OCI-LY7 (cell line): Measurements from ENCODE around the gene IPCEF1. TPM values are rescaled to one million over a fixed set of nuclear protein-coding genes. Genes with fewer than 3 reads are reported as not detected.
"Not testable (repeated sequence)": the region's sequence is repeated elsewhere in the genome, so short reads cannot be mapped to it uniquely, and the experiment has no call there.

Source experiments
- BruUV-seq: library from RNA; stranded (reverse); fragments of 400-500 nt; replicated peaks from 2 replicates; lab custom pipeline; 2021; lab: Mats Ljungman, UMichigan
- CTCF ChIA-PET: fragments of 300-600 bp; sonication (Branson Sonifier 250); formaldehyde crosslinking; loops from one replicate; lab custom pipeline; 2022; ENCODE audit warnings: antibody characterized with exemption; ENCODE audit not compliant: unreplicated experiment; lab: Charles Lee
- POLR2A ChIA-PET: fragments of 300-600 bp; sonication (Branson Sonifier 250); formaldehyde crosslinking; loops from one replicate; lab custom pipeline; 2022; ENCODE audit warnings: antibody characterized with exemption; lab: Charles Lee
- DNase-seq: peaks from one replicate; pipeline ENCODE4 v3.0.0-alpha.2; 2015; ENCODE audit warnings: low spot score
- H2AFZ ChIP-seq: fragments of 200-600 bp; sonication (generic), shearing (Covaris generic); 2 replicates; pipeline ENCODE4 v1.6.1; 2014; ENCODE audit warnings: mild to moderate bottlenecking, antibody characterized with exemption, low read length, moderate library complexity
- H3K27ac ChIP-seq: fragments of 200-600 bp; sonication (generic); 2 replicates; pipeline ENCODE4 v1.5.1; 2014; ENCODE audit warnings: mixed run types, low read depth, mild to moderate bottlenecking, moderate library complexity, low read length, inconsistent platforms; ENCODE audit not compliant: poor library complexity, severe bottlenecking
- H3K36me3 ChIP-seq: fragments of 200-600 bp; sonication (generic); 2 replicates; pipeline ENCODE4 v1.6.1; 2014; ENCODE audit warnings: mild to moderate bottlenecking, antibody characterized with exemption, low read length, moderate library complexity, mixed read lengths; ENCODE audit not compliant: insufficient read depth
- H3K4me1 ChIP-seq: fragments of 200-600 bp; sonication (generic); 2 replicates; pipeline ENCODE4 v1.5.1; 2014; ENCODE audit warnings: mild to moderate bottlenecking, low read length; ENCODE audit not compliant: insufficient read depth, poor library complexity, severe bottlenecking
- H3K4me2 ChIP-seq: fragments of 200-600 bp; sonication (generic); 2 replicates; pipeline ENCODE4 v1.6.1; 2014; ENCODE audit warnings: mild to moderate bottlenecking, low read length
- H3K4me3 ChIP-seq: fragments of 200-600 bp; sonication (generic); 2 replicates; pipeline ENCODE4 v1.5.1; 2014; ENCODE audit warnings: mild to moderate bottlenecking, low read depth, low read length; ENCODE audit not compliant: poor library complexity, severe bottlenecking
- H3K79me2 ChIP-seq: fragments of 200-600 bp; sonication (generic); 2 replicates; pipeline ENCODE4 v1.6.1; 2016; ENCODE audit warnings: low read depth, mild to moderate bottlenecking, low read length, moderate library complexity, mixed read lengths; ENCODE audit not compliant: insufficient read depth
- H3K9me2 ChIP-seq: fragments of 200-600 bp; sonication (generic); 2 replicates; pipeline ENCODE4 v1.6.1; 2016; ENCODE audit warnings: mild to moderate bottlenecking, low read length, mixed read lengths; ENCODE audit not compliant: insufficient read depth
- H3K9me3 ChIP-seq: fragments of 200-600 bp; sonication (generic); 2 replicates; pipeline ENCODE4 v1.6.1; 2014; ENCODE audit warnings: mild to moderate bottlenecking, mixed run types, low read length, mixed read lengths
- H4K20me1 ChIP-seq: fragments of 200-600 bp; sonication (generic); 2 replicates; pipeline ENCODE4 v1.6.1; 2014; ENCODE audit warnings: mild to moderate bottlenecking, antibody characterized with exemption, low read length, moderate library complexity, mixed read lengths; ENCODE audit not compliant: insufficient read depth
- EZH2phosphoT487 ChIP-seq: fragments of 200-600 bp; sonication (generic); IDR thresholded peaks from 2 replicates; pipeline ENCODE4 v1.6.1; 2018; ENCODE audit warnings: low read depth, borderline replicate concordance, mild to moderate bottlenecking, mixed run types, antibody characterized with exemption, low read length, moderate library complexity, mixed read lengths
- intact Hi-C: fragments of 100-400 bp; cut with micrococcal nuclease; formaldehyde crosslinking; loops from one replicate; pipeline ENCODE4 v1.10.0; 2022; ENCODE audit not compliant: unreplicated experiment
- total RNA-seq, 2 experiments: library from RNA; depleted of rRNA in 1 of 2; stranded (reverse); fragments of >200 nt in 1 of 2; shearing (Covaris generic) in 1 of 2; gene quantifications; 2 replicates each; pipeline ENCODE4 v1.2.3, GENCODE V29; 2014 to 2022
- TF ChIP-seq, protein P1 (sequence below): fragments of 200-600 bp; sonication (generic); conservative IDR thresholded peaks from 2 replicates; pipeline ENCODE4 v1.5.1; 2014; ENCODE audit warnings: mild to moderate bottlenecking, antibody characterized with exemption, low read length, moderate library complexity, mixed read lengths

The IPCEF1 gene
- total RNA-seq, 2 experiments from 2014 or later = not detected

DNA sequence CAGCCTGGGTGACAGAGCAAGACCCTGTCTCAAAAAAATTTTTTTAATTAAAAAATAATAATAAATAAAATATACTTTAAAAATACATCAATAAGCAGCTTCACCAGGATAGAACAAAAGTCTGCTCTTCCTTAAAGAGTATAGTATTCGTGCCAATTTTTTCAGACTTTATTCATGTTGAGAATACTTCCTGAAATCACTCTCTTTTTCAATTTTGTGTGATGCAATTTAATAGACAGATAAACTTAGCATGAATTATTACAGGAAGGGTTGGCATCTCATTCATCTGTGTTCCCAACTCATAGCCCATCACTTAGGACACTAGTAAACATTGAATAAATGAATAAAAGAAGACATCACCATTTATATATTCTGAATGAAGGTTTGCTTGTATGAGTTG is 52.4 kb downstream of the IPCEF1 start:
- H3K9me2 ChIP-seq = no peaks in the 10 kb centered on the region
- no peaks in the 10 kb centered on the region for H4K20me1 ChIP-seq
- no peaks in the 10 kb centered on the region for H3K79me2 ChIP-seq
- no peaks in the 10 kb centered on the region for H3K36me3 ChIP-seq
- no peak overlapping the region for H2AFZ ChIP-seq
- ChIA-PET POLR2A (no interaction called here), CTCF (no interaction called here)
- H3K4me3 ChIP-seq = no peak overlapping the region
- H3K27ac ChIP-seq = no peak overlapping the region
- BruUV-seq = no TSS peak
- H3K4me2 ChIP-seq = no peak overlapping the region
- intact Hi-C loops = no loop called here
- TF ChIP-seq, protein P1, sequence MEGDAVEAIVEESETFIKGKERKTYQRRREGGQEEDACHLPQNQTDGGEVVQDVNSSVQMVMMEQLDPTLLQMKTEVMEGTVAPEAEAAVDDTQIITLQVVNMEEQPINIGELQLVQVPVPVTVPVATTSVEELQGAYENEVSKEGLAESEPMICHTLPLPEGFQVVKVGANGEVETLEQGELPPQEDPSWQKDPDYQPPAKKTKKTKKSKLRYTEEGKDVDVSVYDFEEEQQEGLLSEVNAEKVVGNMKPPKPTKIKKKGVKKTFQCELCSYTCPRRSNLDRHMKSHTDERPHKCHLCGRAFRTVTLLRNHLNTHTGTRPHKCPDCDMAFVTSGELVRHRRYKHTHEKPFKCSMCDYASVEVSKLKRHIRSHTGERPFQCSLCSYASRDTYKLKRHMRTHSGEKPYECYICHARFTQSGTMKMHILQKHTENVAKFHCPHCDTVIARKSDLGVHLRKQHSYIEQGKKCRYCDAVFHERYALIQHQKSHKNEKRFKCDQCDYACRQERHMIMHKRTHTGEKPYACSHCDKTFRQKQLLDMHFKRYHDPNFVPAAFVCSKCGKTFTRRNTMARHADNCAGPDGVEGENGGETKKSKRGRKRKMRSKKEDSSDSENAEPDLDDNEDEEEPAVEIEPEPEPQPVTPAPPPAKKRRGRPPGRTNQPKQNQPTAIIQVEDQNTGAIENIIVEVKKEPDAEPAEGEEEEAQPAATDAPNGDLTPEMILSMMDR = no peak
- no peak for TF ChIP-seq EZH2phosphoT487
- no peaks in the 10 kb centered on the region for H3K9me3 ChIP-seq
- peaks cover 39% of the 10 kb centered on the region for H3K4me1 ChIP-seq
- no peak for DNase-seq

DNA sequence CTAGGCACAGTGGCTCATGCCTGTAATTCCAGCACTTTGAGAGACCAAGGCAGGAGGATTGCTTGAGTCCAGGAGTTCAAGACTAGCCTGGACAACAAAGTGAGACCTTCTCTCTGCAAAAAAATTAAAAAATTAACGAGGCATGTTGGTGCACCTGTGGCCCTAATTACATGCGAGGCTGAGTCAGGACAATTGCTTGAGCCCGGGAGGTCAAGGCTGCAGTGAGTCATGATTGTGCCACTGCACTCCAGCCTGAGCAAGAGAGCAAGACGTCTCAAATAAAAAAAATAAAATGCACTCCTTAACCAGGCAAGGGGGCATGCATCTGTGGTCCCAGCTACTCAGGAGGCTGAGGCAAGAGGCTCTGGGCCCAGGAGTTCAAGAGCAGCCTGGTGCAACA is 53.0 kb downstream of the IPCEF1 start:
- H3K4me3 ChIP-seq, CTCF ChIA-PET, intact Hi-C loops, H3K9me3 ChIP-seq, H3K9me2 ChIP-seq, BruUV-seq, H3K79me2 ChIP-seq, H4K20me1 ChIP-seq, H3K27ac ChIP-seq, H3K36me3 ChIP-seq: not testable (repeated sequence)
- POLR2A ChIA-PET = interaction anchor here (0.6 kb wide), 1 partner anchor 1796 kb away, joined by 3 read pairs; no protein-coding TSS in a partner anchor
- H3K4me2 ChIP-seq = peak overlapping the region; percentile 56
- H2AFZ ChIP-seq = peak overlapping the region; percentile 43; the same call in 1 of the 2 replicates
- peaks cover 39% of the 10 kb centered on the region for H3K4me1 ChIP-seq
- DNase-seq = peak; percentile 37

DNA sequence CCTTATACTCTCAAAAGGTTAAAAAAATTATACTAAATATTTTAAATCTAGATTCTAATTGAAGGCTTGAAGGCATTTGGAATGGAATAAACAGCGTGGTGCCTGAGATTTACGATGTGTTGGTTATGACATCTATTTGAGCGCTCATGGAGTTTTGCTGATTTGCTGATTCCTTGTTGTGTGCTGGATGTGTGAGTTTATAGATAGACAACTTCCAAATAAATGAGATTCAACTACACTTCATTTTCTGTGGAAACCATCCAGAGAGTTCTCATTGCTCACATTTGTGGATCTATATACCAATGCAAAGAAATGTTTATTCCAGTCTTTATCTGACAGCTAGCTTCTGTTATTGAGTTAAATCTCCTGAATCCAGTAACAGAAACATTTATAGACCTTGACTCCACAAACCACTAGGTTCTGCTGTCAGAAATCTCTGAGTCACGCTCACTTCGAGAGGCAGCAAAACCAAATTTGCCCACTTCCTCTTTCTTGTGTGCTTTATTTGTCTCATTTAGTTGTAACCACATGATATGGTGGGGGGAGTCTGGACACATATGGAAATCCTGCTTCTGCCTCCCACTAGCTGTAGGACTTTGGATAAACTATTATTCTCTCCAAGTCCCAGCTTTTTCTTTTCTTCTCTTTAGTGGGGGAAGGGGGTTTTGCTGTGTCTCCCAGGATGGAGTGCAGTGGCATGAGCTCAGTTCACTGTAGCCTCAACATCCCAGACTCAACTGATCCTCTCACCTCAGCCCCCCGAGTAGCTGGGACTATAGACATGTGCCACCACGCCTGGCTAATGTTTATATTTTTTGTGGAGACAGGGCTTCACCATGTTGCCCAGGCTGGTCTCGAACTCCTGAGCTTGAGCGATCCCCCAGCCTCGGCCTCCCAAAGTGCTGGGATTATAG is 54.5 kb downstream of the IPCEF1 start:
- TF ChIP-seq, protein P1 = no peak
- no peak for TF ChIP-seq EZH2phosphoT487
- ChIA-PET POLR2A (interaction anchor here (0.6 to 1.3 kb wide), 2 partner anchors 12 to 17 kb away, joined by 3 read pairs; no protein-coding TSS in a partner anchor), CTCF (no interaction called here)
- H3K4me3 ChIP-seq = no peak overlapping the region
- intact Hi-C loops = no loop called here
- H3K79me2 ChIP-seq = no peaks in the 10 kb centered on the region
- peak overlapping the region; percentile 18; the same call in 1 of the 2 replicates for H2AFZ ChIP-seq
- no peaks in the 10 kb centered on the region for H3K9me3 ChIP-seq
- H3K4me1 ChIP-seq = peaks cover 39% of the 10 kb centered on the region
- DNase-seq = peak; percentile 85
- peak overlapping the region; percentile 56 for H3K4me2 ChIP-seq
- H3K9me2 ChIP-seq = no peaks in the 10 kb centered on the region
- no peaks in the 10 kb centered on the region for H4K20me1 ChIP-seq
- no peaks in the 10 kb centered on the region for H3K36me3 ChIP-seq
- BruUV-seq = no TSS peak
- H3K27ac ChIP-seq = peak overlapping the region; percentile 16
